Liver (tissue), 9 donors: Measurements from ENCODE around the gene TRIM72. TPM values are rescaled to one million over a fixed set of nuclear protein-coding genes. Genes with fewer than 3 reads are reported as not detected.

ENCODE experiments used
- DNase-seq: peaks from one replicate; pipeline ENCODE4 v3.0.0-alpha.2; 2017; ENCODE audit warnings: low spot score
- H3K27ac ChIP-seq, 2 donors: one replicate each; pipeline ENCODE4 v1.7.0; 2013; ENCODE audit warnings: inconsistent platforms in 2 of 2, low read length in 2 of 2, control low read depth in 1 of 2, low read depth in 1 of 2, mild to moderate bottlenecking in 1 of 2
- H3K27me3 ChIP-seq, 4 donors: one replicate each; pipeline versions ENCODE4 v1.6.1 to v1.7.0; 2013; ENCODE audit warnings: low read length in 3 of 4, inconsistent platforms in 1 of 4, mild to moderate bottlenecking in 1 of 4, moderate library complexity in 1 of 4; ENCODE audit not compliant: control insufficient read depth in 4 of 4, insufficient read depth in 4 of 4
- H3K36me3 ChIP-seq, 4 donors: one replicate each; pipeline versions ENCODE4 v1.6.1 to v1.7.0; 2013; ENCODE audit warnings: low read length in 3 of 4, mild to moderate bottlenecking in 3 of 4, low read depth in 1 of 4, moderate library complexity in 1 of 4; ENCODE audit not compliant: control insufficient read depth in 4 of 4, insufficient read depth in 3 of 4
- H3K4me1 ChIP-seq, 4 donors: one replicate each; pipeline versions ENCODE4 v1.6.1 to v1.7.0; 2013; ENCODE audit warnings: low read length in 3 of 4, mild to moderate bottlenecking in 3 of 4, moderate library complexity in 1 of 4; ENCODE audit not compliant: control insufficient read depth in 4 of 4, insufficient read depth in 4 of 4
- H3K4me3 ChIP-seq, 3 donors: one replicate each; pipeline versions ENCODE4 v1.6.1 to v1.7.0; 2013; ENCODE audit warnings: low read length in 3 of 3, control low read depth in 1 of 3, low read depth in 1 of 3, mild to moderate bottlenecking in 1 of 3
- H3K9ac ChIP-seq, 2 donors: one replicate each; pipeline ENCODE4 v1.7.0; 2013; ENCODE audit warnings: low read length in 2 of 2, mild to moderate bottlenecking in 2 of 2, moderate library complexity in 2 of 2, control low read depth in 1 of 2, low read depth in 1 of 2
- H3K9me3 ChIP-seq, 4 donors: one replicate each; pipeline versions ENCODE4 v1.6.1 to v1.7.0; 2013; ENCODE audit warnings: low read length in 3 of 4; ENCODE audit not compliant: control insufficient read depth in 4 of 4
- ATF3 ChIP-seq: IDR thresholded peaks from 2 replicates; pipeline ENCODE4 v1.6.1; 2016; ENCODE audit warnings: antibody characterized with exemption
- EGR1 ChIP-seq, 2 donors: IDR thresholded peaks; 2 replicates each; pipeline ENCODE4 v1.6.1; 2016 to 2018; ENCODE audit warnings: antibody characterized with exemption in 2 of 2, low read depth in 2 of 2
- FOXA1 ChIP-seq: IDR thresholded peaks from 2 replicates; pipeline ENCODE4 v1.6.1; 2016; ENCODE audit warnings: antibody characterized with exemption
- GABPA ChIP-seq, 2 donors: IDR thresholded peaks in 1 of 2; conservative IDR thresholded peaks in 1 of 2; 2 replicates each; pipeline ENCODE4 v1.6.1; 2016; ENCODE audit warnings: antibody characterized with exemption in 2 of 2, mild to moderate bottlenecking in 1 of 2, moderate library complexity in 1 of 2
- HNF4A ChIP-seq, 2 donors: conservative IDR thresholded peaks; 2 replicates each; pipeline ENCODE4 v1.6.1; 2016; ENCODE audit warnings: antibody characterized with exemption in 2 of 2, mild to moderate bottlenecking in 2 of 2
- HNF4G ChIP-seq: IDR thresholded peaks from 2 replicates; pipeline ENCODE4 v1.6.1; 2016; ENCODE audit warnings: antibody characterized with exemption
- JUND ChIP-seq, 2 donors: IDR thresholded peaks; 2 replicates each; pipeline ENCODE4 v1.6.1; 2016; ENCODE audit warnings: antibody characterized with exemption in 2 of 2
- MAX ChIP-seq: IDR thresholded peaks from 2 replicates; pipeline ENCODE4 v1.6.1; 2016; ENCODE audit warnings: antibody characterized with exemption
- NR2F2 ChIP-seq: IDR thresholded peaks from 2 replicates; pipeline ENCODE4 v1.6.1; 2016; ENCODE audit warnings: antibody characterized with exemption
- RAD21 ChIP-seq, 2 donors: IDR thresholded peaks; 2 replicates each; pipeline ENCODE4 v1.6.1; 2016; ENCODE audit warnings: antibody characterized with exemption in 2 of 2, mild to moderate bottlenecking in 2 of 2
- SP1 ChIP-seq: IDR thresholded peaks from 2 replicates; pipeline ENCODE4 v1.6.1; 2018; ENCODE audit warnings: antibody characterized with exemption, mild to moderate bottlenecking
- YY1 ChIP-seq: IDR thresholded peaks from 2 replicates; pipeline ENCODE4 v1.6.1; 2016; ENCODE audit warnings: antibody characterized with exemption, mild to moderate bottlenecking
- ZBTB33 ChIP-seq: IDR thresholded peaks from 2 replicates; pipeline ENCODE4 v1.6.1; 2016; ENCODE audit warnings: antibody characterized with exemption
- WGBS: extraction: QIAGEN DNeasy Blood & Tissue Kit; methylation state at CpG from one replicate; pipeline ENCODE4 v1.1.7; 2013; 5-methylcytosine and 5-hydroxymethylcytosine counted together
- polyA plus RNA-seq, 2 donors: library from polyadenylated mRNA; stranded (reverse) in 1 of 2; unstranded in 1 of 2; fragments of 200-250 nt in 1 of 2; fragments of >200 nt in 1 of 2; fragmentation: Nextera tagmentation in 1 of 2; extraction: Ambion mirVana in 1 of 2; gene quantifications; one replicate each; pipeline versions ENCODE4 v1.2.1 to v1.2.3, GENCODE V29; 2013 to 2015
- total RNA-seq, 2 donors: library from RNA; depleted of rRNA; stranded (reverse); fragments of >200 nt; gene quantifications; one replicate each; pipeline ENCODE4 v1.2.3, GENCODE V29; 2014
- TF ChIP-seq, protein P1 (sequence below): fragments of 150-350 bp; IDR thresholded peaks from 2 replicates; pipeline ENCODE4 v1.5.1; 2017; ENCODE audit warnings: improper control_type of control experiment, low read depth, low read length; ENCODE audit not compliant: missing input control
- donor health status: healthy.
- donor health status: healthy.
- donor health status: healthy.
- donor health status: healthy.
- donor health status: healthy.

TRIM72 gene
- total and polyA plus RNA-seq, 4 donors: under 0.01 to 0.10 (median 0.02) TPM; not detected in 1

- DNase-seq: no peak
- H3K4me1 ChIP-seq: peaks cover 0 to 5% (median 0%) of the 10 kb centered on the region in 4 donors
- H3K9me3 ChIP-seq: peaks cover 0 to 1% (median 0%) of the 10 kb centered on the region in 4 donors
- no peaks in the 10 kb centered on the region for H3K36me3 ChIP-seq
- 91% methylated on average over 4 of the region's 4 CpGs for WGBS
- TF ChIP-seq EGR1 (IDR thresholded peaks at IDR 0.05; ENCODE audit: low read depth in 2 of 2) (no peak), JUND (IDR thresholded peaks at IDR 0.05) (no peak), HNF4A (conservative IDR thresholded peaks at IDR 0.05) (no peak), ATF3 (no peak), SP1 (no peak), NR2F2 (no peak), RAD21 (IDR thresholded peaks at IDR 0.05) (no peak)
- TF ChIP-seq, protein P1, sequence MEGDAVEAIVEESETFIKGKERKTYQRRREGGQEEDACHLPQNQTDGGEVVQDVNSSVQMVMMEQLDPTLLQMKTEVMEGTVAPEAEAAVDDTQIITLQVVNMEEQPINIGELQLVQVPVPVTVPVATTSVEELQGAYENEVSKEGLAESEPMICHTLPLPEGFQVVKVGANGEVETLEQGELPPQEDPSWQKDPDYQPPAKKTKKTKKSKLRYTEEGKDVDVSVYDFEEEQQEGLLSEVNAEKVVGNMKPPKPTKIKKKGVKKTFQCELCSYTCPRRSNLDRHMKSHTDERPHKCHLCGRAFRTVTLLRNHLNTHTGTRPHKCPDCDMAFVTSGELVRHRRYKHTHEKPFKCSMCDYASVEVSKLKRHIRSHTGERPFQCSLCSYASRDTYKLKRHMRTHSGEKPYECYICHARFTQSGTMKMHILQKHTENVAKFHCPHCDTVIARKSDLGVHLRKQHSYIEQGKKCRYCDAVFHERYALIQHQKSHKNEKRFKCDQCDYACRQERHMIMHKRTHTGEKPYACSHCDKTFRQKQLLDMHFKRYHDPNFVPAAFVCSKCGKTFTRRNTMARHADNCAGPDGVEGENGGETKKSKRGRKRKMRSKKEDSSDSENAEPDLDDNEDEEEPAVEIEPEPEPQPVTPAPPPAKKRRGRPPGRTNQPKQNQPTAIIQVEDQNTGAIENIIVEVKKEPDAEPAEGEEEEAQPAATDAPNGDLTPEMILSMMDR: no peak
- no peak overlapping the region for H3K9ac ChIP-seq
- H3K4me3 ChIP-seq: no peak overlapping the region
- no peak overlapping the region for H3K27ac ChIP-seq
- H3K27me3 ChIP-seq: no peaks in the 10 kb centered on the region
These were observed 14.3 kb downstream of the TRIM72 start for GRCh38 chr16:31228206-31228605.

- DNase-seq: no peak
- Histone ChIP-seq H3K9ac (no peak overlapping the region), H3K27ac (no peak overlapping the region), H3K9me3 (peaks cover 0 to 2% (median 0%) of the 10 kb centered on the region in 4 donors), H3K27me3 (no peaks in the 10 kb centered on the region), H3K4me1 (peaks cover 0 to 5% (median 0%) of the 10 kb centered on the region in 4 donors), H3K36me3 (no peaks in the 10 kb centered on the region), H3K4me3 (no peak overlapping the region)
- no peak for TF ChIP-seq FOXA1
- no peak for TF ChIP-seq GABPA (IDR thresholded peaks at IDR 0.05 in 1 of 2, conservative IDR thresholded peaks at IDR 0.05 in 1 of 2)
- no peak for TF ChIP-seq YY1
- no peak for TF ChIP-seq HNF4G
- TF ChIP-seq ZBTB33: no peak
- TF ChIP-seq HNF4A (conservative IDR thresholded peaks at IDR 0.05): no peak
- no peak for TF ChIP-seq RAD21 (IDR thresholded peaks at IDR 0.05)
- WGBS: 65% methylated on average over 10 of the region's 10 CpGs
These were observed 15.6 kb downstream of the TRIM72 start for GRCh38 chr16:31229501-31229900.

GRCh38 chr16:31238041-31238440 lies 24.1 kb downstream of the TRIM72 start:
- no peak for DNase-seq
- 76% methylated on average over 4 of the region's 4 CpGs for WGBS

More at GRCh38 chr16:31238041-31238440, 24.1 kb downstream of the TRIM72 start:
- Histone ChIP-seq H3K27ac (no peak overlapping the region), H3K9ac (no peak overlapping the region), H3K36me3 (no peaks in the 10 kb centered on the region), H3K4me1 (no peaks in the 10 kb centered on the region), H3K27me3 (no peaks in the 10 kb centered on the region), H3K4me3 (no peak overlapping the region), H3K9me3 (peaks cover 0 to 2% (median 0%) of the 10 kb centered on the region in 4 donors)
- TF ChIP-seq RAD21 (IDR thresholded peaks at IDR 0.05) (no peak), GABPA (IDR thresholded peaks at IDR 0.05 in 1 of 2, conservative IDR thresholded peaks at IDR 0.05 in 1 of 2) (no peak), HNF4A (conservative IDR thresholded peaks at IDR 0.05) (no peak), JUND (IDR thresholded peaks at IDR 0.05) (no peak), MAX (no peak), FOXA1 (no peak)
